Muscle layer of colon (tissue), 2 donors: ENCODE measurements around the gene AHCTF1.
"Not testable (repeated sequence)": the region's sequence is repeated elsewhere in the genome, so short reads cannot be mapped to it uniquely, and the experiment has no call there.

Experiments
- H3K27ac ChIP-seq: one replicate; pipeline ENCODE4 v1.7.0; 2013; ENCODE audit warnings: low read depth, mild to moderate bottlenecking, low read length, moderate library complexity
- H3K27me3 ChIP-seq, 2 donors: one replicate each; pipeline ENCODE4 v1.7.0; 2013; ENCODE audit warnings: low read length in 2 of 2, mild to moderate bottlenecking in 2 of 2; ENCODE audit not compliant: insufficient read depth in 2 of 2, control insufficient read depth in 1 of 2
- H3K36me3 ChIP-seq: one replicate; pipeline ENCODE4 v1.7.0; 2013; ENCODE audit warnings: mild to moderate bottlenecking, low read length; ENCODE audit not compliant: insufficient read depth
- H3K4me1 ChIP-seq: one replicate; pipeline ENCODE4 v1.7.0; 2013; ENCODE audit warnings: mild to moderate bottlenecking, low read length; ENCODE audit not compliant: insufficient read depth
- H3K4me3 ChIP-seq, 2 donors: one replicate each; pipeline ENCODE4 v1.7.0; 2013; ENCODE audit warnings: low read length in 2 of 2, low read depth in 1 of 2, mild to moderate bottlenecking in 1 of 2, moderate library complexity in 1 of 2
- H3K9ac ChIP-seq: one replicate; pipeline ENCODE4 v1.7.0; 2013; ENCODE audit warnings: low read length
- H3K9me3 ChIP-seq: one replicate; pipeline ENCODE4 v1.7.0; 2013; ENCODE audit warnings: mild to moderate bottlenecking, low read length
- donor health status: abdominal sarcoma.
- donor health status: Adenocarcinoma of cecum.

Gene AHCTF1

GRCh38 chr1:246875041-246876026 is 56.4 kb downstream of the AHCTF1 start:
- H3K27ac ChIP-seq, result no peak overlapping the region
- H3K4me3 ChIP-seq, result no peak overlapping the region
- H3K9ac ChIP-seq, result no peak overlapping the region
- no peaks in the 10 kb centered on the region for H3K27me3 ChIP-seq
- no peaks in the 10 kb centered on the region for H3K9me3 ChIP-seq
- H3K36me3 ChIP-seq, result peaks cover 28% of the 10 kb centered on the region
- no peaks in the 10 kb centered on the region for H3K4me1 ChIP-seq

- peaks cover 25% of the 10 kb centered on the region for H3K36me3 ChIP-seq
- no peak overlapping the region for H3K9ac ChIP-seq
- no peaks in the 10 kb centered on the region for H3K9me3 ChIP-seq
- H3K4me1 ChIP-seq, result no peaks in the 10 kb centered on the region
- no peaks in the 10 kb centered on the region for H3K27me3 ChIP-seq
- H3K27ac ChIP-seq, result no peak overlapping the region
- H3K4me3 ChIP-seq, result no peak overlapping the region
Measured at GRCh38 chr1:246865921-246866320, 65.8 kb downstream of the AHCTF1 start.

GRCh38 chr1:246863791-246864190 is 68.0 kb downstream of the AHCTF1 start:
- not testable (repeated sequence) for H3K27ac ChIP-seq, H3K9me3 ChIP-seq, H3K4me3 ChIP-seq, H3K9ac ChIP-seq, H3K4me1 ChIP-seq, H3K27me3 ChIP-seq
- H3K36me3 ChIP-seq, result peaks cover 33% of the 10 kb centered on the region

- no peak overlapping the region for H3K4me3 ChIP-seq
- no peak overlapping the region for H3K27ac ChIP-seq
- H3K9me3 ChIP-seq, result no peaks in the 10 kb centered on the region
- peaks cover 45% of the 10 kb centered on the region for H3K36me3 ChIP-seq
- H3K27me3 ChIP-seq, result no peaks in the 10 kb centered on the region
- H3K9ac ChIP-seq, result no peak overlapping the region
- H3K4me1 ChIP-seq, result no peaks in the 10 kb centered on the region
Measured at GRCh38 chr1:246860401-246860800, 71.3 kb downstream of the AHCTF1 start.

GRCh38 chr1:246856371-246856770 is 75.4 kb downstream of the AHCTF1 start:
- Histone ChIP-seq H3K9ac (no peak overlapping the region), H3K9me3 (no peaks in the 10 kb centered on the region), H3K4me3 (no peak overlapping the region), H3K4me1 (no peaks in the 10 kb centered on the region), H3K36me3 (peaks cover 78% of the 10 kb centered on the region), H3K27me3 (no peaks in the 10 kb centered on the region), H3K27ac (no peak overlapping the region)

- H3K27ac ChIP-seq, H3K4me3 ChIP-seq: not testable (repeated sequence)
- H3K36me3 ChIP-seq, result peaks cover 55% of the 10 kb centered on the region
Measured at GRCh38 chr1:246850640-246851039, 81.1 kb downstream of the AHCTF1 start.

GRCh38 chr1:246843876-246844275 is 87.9 kb downstream of the AHCTF1 start:
- Histone ChIP-seq H3K27me3 (no peaks in the 10 kb centered on the region), H3K9me3 (no peaks in the 10 kb centered on the region), H3K9ac (no peak overlapping the region), H3K36me3 (peaks cover 39% of the 10 kb centered on the region), H3K4me1 (no peaks in the 10 kb centered on the region), H3K27ac (no peak overlapping the region), H3K4me3 (no peak overlapping the region)

More at GRCh38 chr1:246850640-246851039, 81.1 kb downstream of the AHCTF1 start:
- H3K27me3 ChIP-seq, H3K4me1 ChIP-seq, H3K9ac ChIP-seq, H3K9me3 ChIP-seq: not testable (repeated sequence)

- not testable (repeated sequence) for H3K4me3 ChIP-seq, H3K9ac ChIP-seq, H3K27ac ChIP-seq, H3K27me3 ChIP-seq, H3K9me3 ChIP-seq, H3K4me1 ChIP-seq
- H3K36me3 ChIP-seq, result peaks cover 27% of the 10 kb centered on the region
Measured at GRCh38 chr1:246840761-246841160, 91.0 kb downstream of the AHCTF1 start.

GRCh38 chr1:246838118-246838456 is 93.7 kb downstream of the AHCTF1 start:
- no peak overlapping the region for H3K4me3 ChIP-seq
- no peaks in the 10 kb centered on the region for H3K4me1 ChIP-seq
- no peaks in the 10 kb centered on the region for H3K27me3 ChIP-seq
- H3K9me3 ChIP-seq, result no peaks in the 10 kb centered on the region
- no peak overlapping the region for H3K27ac ChIP-seq
- H3K9ac ChIP-seq, result no peak overlapping the region
- peaks cover 15% of the 10 kb centered on the region for H3K36me3 ChIP-seq

GRCh38 chr1:246837418-246838117 is 94.2 kb downstream of the AHCTF1 start:
- no peaks in the 10 kb centered on the region for H3K4me1 ChIP-seq
- H3K36me3 ChIP-seq, result peaks cover 10% of the 10 kb centered on the region
- no peaks in the 10 kb centered on the region for H3K27me3 ChIP-seq
- H3K4me3 ChIP-seq, result no peak overlapping the region
- H3K9ac ChIP-seq, result no peak overlapping the region
- H3K9me3 ChIP-seq, result no peaks in the 10 kb centered on the region
- H3K27ac ChIP-seq, result no peak overlapping the region

- Histone ChIP-seq H3K4me3 (no peak overlapping the region), H3K27ac (no peak overlapping the region), H3K9me3 (no peaks in the 10 kb centered on the region), H3K27me3 (no peaks in the 10 kb centered on the region), H3K4me1 (no peaks in the 10 kb centered on the region), H3K36me3 (peaks cover 8% of the 10 kb centered on the region), H3K9ac (no peak overlapping the region)
Measured at GRCh38 chr1:246836209-246836966, 95.4 kb downstream of the AHCTF1 start.
